Neural cell (in vitro differentiated cells): ENCODE measurements around the gene DAZAP1.

Experiments
- CTCF ChIP-seq: fragments of 450-650 bp; IDR thresholded peaks from 2 replicates; pipeline ENCODE4 v1.5.1; 2014; ENCODE audit warnings: antibody characterized with exemption, mild to moderate bottlenecking, moderate library complexity; ENCODE audit not compliant: poor library complexity, severe bottlenecking
- EZH2 ChIP-seq: fragments of 200-600, 300-800 bp; shearing (Covaris generic), sonication (generic); IDR thresholded peaks from 2 replicates; pipeline ENCODE4 v1.6.1; 2014; ENCODE audit warnings: antibody characterized with exemption, low read length, borderline replicate concordance, mild to moderate bottlenecking; ENCODE audit not compliant: insufficient read depth, poor library complexity, severe bottlenecking
- POLR2AphosphoS5 ChIP-seq: IDR thresholded peaks from 2 replicates; pipeline ENCODE4 v1.6.1; 2012
- RAD21 ChIP-seq: fragments of 450-650 bp; conservative IDR thresholded peaks from 2 replicates; pipeline ENCODE4 v1.6.1; 2014; ENCODE audit warnings: antibody characterized with exemption, mild to moderate bottlenecking, moderate library complexity
- TF ChIP-seq, protein P1 (sequence below): IDR thresholded peaks from 2 replicates; pipeline ENCODE4 v1.6.1; 2012; ENCODE audit warnings: borderline replicate concordance

GRCh38 chr19:1418496-1418775, 11.1 kb downstream of the DAZAP1 start:
- TF ChIP-seq CTCF (no peak), EZH2 (no peak), RAD21 (no peak), POLR2AphosphoS5 (no peak)
- TF ChIP-seq, protein P1, sequence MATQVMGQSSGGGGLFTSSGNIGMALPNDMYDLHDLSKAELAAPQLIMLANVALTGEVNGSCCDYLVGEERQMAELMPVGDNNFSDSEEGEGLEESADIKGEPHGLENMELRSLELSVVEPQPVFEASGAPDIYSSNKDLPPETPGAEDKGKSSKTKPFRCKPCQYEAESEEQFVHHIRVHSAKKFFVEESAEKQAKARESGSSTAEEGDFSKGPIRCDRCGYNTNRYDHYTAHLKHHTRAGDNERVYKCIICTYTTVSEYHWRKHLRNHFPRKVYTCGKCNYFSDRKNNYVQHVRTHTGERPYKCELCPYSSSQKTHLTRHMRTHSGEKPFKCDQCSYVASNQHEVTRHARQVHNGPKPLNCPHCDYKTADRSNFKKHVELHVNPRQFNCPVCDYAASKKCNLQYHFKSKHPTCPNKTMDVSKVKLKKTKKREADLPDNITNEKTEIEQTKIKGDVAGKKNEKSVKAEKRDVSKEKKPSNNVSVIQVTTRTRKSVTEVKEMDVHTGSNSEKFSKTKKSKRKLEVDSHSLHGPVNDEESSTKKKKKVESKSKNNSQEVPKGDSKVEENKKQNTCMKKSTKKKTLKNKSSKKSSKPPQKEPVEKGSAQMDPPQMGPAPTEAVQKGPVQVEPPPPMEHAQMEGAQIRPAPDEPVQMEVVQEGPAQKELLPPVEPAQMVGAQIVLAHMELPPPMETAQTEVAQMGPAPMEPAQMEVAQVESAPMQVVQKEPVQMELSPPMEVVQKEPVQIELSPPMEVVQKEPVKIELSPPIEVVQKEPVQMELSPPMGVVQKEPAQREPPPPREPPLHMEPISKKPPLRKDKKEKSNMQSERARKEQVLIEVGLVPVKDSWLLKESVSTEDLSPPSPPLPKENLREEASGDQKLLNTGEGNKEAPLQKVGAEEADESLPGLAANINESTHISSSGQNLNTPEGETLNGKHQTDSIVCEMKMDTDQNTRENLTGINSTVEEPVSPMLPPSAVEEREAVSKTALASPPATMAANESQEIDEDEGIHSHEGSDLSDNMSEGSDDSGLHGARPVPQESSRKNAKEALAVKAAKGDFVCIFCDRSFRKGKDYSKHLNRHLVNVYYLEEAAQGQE: no peak
